Measurements from ENCODE around the gene CA14. TPM values are rescaled to one million over a fixed set of nuclear protein-coding genes. Genes with fewer than 3 reads are reported as not detected.
"Not testable (repeated sequence)": the region's sequence is repeated elsewhere in the genome, so short reads cannot be mapped to it uniquely, and the experiment has no call there.

CA14 gene
- polyA plus RNA-seq (2014; cell fraction: cytosol; rRNA removed): 39.9 and 40.7 TPM in 2 replicates
- 51.7 and 53.4 TPM in 2 replicates for polyA plus RNA-seq (2014; cell fraction: nucleus; rRNA removed)

- DNase-seq (ENCODE audit: low spot score): peak; percentile 85
Measured at GRCh38 chr1:150257624-150258585, at the start of gene CA14. Gene CA14 (plus strand): TSS chr1:150257774. CDS start chr1:150258129, 355 bp downstream.

DNA sequence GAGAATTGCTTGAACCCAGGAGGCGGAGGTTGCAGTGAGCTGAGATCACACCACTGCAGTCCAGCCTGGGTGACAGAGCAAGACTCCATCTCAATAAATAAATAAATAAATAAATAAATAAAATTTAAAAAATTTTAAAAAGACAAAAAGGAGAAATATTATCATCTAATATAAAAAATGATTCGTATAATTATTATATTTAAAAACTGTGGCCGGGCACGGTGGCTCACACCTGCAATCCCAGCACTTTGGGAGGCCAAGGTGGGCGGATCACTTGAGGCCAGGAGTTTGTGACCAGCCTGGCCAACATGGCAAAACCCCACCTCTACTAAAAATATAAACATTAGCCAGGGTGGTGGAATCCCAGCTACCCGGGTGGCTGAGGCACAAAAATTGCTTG, 49.1 kb upstream of the CA14 start:
- DNase-seq (ENCODE audit: low spot score): not testable (repeated sequence)

GRCh38 chr1:150210091-150210490, 47.5 kb upstream of the CA14 start:
- DNase-seq (ENCODE audit: low spot score): no peak

- no peak for DNase-seq (ENCODE audit: low spot score)
Measured at GRCh38 chr1:150210706-150211105, 46.9 kb upstream of the CA14 start.

GRCh38 chr1:150212070-150212469, 45.5 kb upstream of the CA14 start:
- no peak for DNase-seq (ENCODE audit: low spot score)

- DNase-seq (ENCODE audit: low spot score): peak; percentile 78
Measured at GRCh38 chr1:150213170-150214098, 44.1 kb upstream of the CA14 start.

- DNase-seq (ENCODE audit: low spot score): not testable (repeated sequence)
Measured at GRCh38 chr1:150214099-150214756, 43.3 kb upstream of the CA14 start.

DNA sequence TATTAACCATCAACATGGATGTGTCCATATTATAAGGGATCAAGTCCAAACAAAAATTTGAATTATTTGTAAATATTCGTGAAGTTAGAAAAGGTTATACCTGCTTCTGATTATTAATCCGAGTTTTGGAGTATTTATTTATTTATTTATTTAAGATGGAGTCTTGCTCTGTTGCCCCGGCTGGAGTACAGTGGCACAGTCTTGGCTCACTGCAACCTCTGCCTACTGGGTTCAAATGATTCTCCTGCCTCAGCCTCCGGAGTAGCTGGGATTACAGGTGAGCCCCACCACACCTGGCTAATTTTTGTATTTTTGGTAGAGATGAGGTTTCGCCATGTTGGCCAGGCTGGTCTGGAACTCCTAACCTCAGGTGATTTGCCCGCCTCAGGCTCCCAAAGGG, 41.7 kb upstream of the CA14 start:
- DNase-seq (ENCODE audit: low spot score): not testable (repeated sequence)

GRCh38 chr1:150221552-150221951, 36.0 kb upstream of the CA14 start:
- DNase-seq (ENCODE audit: low spot score): no peak

DNA sequence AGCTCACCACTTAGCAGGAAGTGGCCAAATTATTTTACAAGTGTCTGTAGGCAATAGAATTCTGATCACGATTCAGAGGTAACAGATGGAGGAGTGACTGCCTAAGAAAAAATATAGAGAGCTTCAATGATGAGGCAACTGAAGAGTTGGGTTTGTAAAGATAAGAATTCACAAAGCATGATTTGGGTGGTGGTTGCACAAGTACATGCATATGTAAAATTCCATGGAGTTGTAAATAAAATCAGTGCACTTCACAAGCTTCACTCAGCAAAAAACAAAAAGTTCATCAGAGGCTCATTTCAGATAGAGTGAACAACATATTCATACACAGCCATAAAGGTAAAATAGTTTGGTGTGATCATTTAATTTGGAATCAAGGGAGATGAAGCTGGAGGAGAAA, 32.6 kb upstream of the CA14 start:
- no peak for DNase-seq (ENCODE audit: low spot score)

GRCh38 chr1:150225546-150225945, 32.0 kb upstream of the CA14 start:
- no peak for DNase-seq (ENCODE audit: low spot score)

DNA sequence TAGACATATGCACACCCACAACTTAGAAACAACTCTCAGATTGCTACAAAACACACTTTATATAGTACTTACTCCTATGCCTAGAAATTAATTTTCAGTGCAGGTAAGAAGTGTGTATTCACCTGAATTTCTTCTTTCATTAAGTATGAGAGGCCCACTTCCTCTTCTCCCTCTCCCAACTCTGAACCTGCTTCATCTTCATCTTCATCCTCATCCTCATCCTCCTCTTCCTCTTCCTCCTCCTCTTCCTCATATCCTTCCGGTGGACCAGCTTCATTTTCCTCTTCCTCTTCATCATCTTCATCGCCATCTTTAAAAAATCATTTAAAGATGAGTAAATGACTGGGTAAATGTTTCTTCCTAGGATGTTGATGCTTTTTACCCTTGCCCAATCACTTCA, 31.1 kb upstream of the CA14 start:
- no peak for DNase-seq (ENCODE audit: low spot score)

DNA sequence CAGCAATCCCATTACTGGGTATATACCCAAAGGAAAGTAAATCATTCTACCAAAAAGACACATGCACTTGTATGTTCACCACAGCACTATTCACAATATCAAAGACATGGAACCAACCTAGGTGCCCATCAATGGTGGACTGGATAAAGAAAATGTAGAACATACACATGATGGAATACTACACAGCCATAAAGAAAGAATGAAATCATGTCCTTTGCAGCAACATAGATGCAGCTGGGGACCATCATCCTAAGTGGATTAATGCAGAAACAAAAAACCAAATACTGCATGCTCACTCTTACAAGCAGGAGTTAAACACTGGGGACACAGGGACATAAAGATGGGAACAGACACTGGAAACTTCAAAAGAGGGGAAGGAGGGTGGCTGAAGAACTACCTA, 30.3 kb upstream of the CA14 start:
- DNase-seq (ENCODE audit: low spot score): no peak

- DNase-seq (ENCODE audit: low spot score): not testable (repeated sequence)
Measured at GRCh38 chr1:150228246-150228645, 29.3 kb upstream of the CA14 start.

GRCh38 chr1:150232921-150233320, 24.7 kb upstream of the CA14 start:
- DNase-seq (ENCODE audit: low spot score): not testable (repeated sequence)

GRCh38 chr1:150233359-150234308, 23.9 kb upstream of the CA14 start:
- no peak for DNase-seq (ENCODE audit: low spot score)

DNA sequence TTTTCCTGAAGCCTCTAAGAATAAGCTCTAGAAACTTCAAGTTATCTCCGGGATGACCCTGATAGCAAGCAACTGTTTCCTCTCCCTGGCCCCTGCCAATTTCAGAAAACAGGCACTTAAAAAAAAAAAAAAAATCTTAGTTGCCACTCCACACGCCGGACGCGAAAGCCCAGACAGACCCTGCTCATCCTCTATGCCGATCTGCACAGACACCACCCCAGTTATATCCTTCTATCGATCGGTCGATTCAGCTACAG, 23.3 kb upstream of the CA14 start:
- no peak for DNase-seq (ENCODE audit: low spot score)

DNA sequence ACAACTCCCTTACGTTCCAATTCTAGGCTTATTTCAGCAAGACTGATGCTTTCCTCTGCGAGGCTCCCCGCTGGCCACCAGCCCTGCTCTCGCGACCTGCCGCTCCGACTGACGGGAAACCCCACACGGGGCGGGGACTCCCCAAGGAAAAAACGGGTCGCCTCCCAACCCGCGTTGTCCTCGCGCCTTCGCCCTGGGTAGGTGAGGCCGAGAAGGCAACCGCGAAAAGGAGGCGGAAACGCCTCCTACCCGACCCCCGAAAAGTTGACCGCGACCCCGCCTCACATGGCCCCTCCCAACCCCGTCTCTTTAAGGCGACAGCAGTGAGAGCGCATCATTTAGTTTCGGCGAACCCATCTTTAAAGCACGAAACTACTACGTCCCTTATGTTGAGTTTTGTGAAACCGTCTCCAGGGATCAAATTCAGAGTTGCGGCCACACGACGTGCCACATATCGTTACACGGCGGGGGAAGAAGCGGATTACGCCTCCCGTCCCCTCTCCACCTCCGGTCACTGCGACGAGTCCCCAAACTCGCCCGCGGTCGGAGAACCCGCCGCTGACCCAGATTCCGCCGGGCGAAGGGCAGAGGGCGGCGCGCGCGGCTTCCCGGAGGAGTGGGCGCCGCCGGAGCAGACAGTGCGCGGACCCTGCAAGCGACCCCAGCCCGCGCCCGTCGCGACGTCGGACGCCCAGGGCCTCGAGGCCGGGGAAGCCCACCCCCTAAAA, 22.8 kb upstream of the CA14 start:
- DNase-seq (ENCODE audit: low spot score): peak; percentile 76

DNA sequence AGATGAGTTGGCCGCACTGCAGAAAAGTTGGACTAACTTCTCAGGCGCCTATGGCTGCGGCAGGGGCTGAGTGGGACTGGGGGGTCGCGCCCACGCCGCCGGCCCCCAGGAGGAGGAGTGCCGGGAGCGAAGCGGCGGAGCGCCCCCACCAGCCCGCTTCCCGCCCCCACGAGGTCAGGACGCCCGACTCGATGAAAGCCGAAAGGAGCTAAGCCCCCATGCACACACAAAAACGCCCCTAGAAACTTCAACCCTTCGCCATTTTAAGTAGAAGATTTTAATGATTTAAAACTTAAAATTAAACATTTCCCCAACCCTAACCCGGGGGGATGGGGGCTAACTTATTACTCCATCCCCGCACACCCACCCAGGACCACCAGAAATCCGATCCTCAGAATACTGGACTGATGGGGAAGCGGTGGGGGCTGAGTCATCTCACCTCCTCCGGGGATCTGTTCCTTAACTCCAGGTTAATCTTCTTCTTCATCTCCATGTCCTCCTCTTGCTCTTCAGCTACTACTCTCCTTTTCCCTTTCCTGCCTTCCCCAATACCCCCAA, 22.2 kb upstream of the CA14 start:
- DNase-seq (ENCODE audit: low spot score): no peak

Data from SK-N-DZ (cell line).